ENCODE measurements around the gene RPS6KA5.
"Not testable (repeated sequence)": the region's sequence is repeated elsewhere in the genome, so short reads cannot be mapped to it uniquely, and the experiment has no call there.

Gene RPS6KA5

DNA sequence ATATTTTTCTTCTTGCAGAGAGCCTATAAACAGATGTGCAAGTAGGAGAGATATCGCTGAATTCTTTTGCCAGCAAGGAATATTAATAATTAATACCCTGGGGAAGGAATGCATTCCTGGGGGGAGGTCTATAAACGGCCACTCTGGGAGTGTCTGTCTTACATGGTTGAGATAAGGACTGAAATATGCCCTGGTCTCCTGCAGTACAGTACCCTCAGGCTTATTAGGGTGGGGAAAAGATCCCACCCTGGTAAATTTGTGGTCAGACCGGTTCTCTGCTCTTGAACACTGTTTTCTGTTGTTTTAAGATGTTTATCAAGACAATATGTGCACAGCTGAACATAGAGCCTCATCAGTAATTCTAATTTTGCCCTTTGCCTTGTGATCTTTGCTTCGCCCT lies 236.9 kb downstream of the RPS6KA5 start:
- DNase-seq = not testable (repeated sequence)

DNA sequence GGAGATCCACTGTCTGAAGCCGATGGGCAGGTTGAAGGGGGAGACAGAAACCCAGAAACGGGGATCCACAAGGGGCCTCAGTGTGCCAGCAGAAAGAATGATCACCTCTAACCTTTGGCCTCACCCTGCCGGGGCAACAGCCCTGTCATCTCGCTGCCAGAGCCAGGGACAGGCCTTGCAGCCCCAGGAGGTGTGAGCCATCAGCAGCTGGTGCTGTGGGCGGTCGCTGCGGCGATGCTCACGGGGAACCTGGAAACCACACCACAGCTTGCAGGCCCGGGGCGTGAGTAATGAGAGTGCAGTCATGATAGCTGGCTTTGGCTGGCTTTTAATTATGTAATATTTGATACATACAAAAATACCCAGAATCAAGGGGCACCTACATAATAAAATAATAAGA lies 239.5 kb downstream of the RPS6KA5 start:
- peak; percentile 39 for DNase-seq

DNA sequence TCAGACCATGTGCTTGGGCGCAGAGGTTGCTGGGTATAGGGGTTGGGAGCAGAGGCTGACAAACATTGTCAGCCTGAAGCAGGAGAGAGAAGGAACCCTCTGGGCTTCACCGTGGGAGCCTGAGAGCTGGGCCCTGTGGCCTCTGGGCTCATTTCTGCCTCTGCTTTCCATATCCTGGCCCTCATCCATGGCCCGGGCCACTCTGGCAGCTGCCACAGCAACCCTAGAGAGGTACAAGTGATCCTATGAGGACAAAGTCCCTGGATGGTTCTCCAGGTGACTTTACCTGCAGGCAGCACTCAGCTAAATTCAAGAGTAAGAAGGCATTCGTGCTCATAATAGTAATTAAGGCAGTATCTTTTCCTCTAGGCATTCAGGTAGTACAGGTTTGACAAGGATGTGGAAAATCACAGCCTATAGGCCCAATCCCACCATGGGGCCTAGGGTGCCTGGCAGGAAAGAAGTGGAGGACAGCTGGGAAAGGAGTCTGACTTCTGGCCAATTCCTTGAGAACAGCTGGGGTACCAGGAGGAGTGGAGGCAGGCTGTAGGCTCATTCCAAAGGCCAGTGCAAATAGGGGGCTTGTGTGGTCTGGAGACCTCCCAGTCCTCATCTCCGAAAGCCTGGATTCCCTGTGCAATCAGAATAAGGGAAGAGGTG lies 240.6 kb downstream of the RPS6KA5 start:
- no peak for DNase-seq

DNA sequence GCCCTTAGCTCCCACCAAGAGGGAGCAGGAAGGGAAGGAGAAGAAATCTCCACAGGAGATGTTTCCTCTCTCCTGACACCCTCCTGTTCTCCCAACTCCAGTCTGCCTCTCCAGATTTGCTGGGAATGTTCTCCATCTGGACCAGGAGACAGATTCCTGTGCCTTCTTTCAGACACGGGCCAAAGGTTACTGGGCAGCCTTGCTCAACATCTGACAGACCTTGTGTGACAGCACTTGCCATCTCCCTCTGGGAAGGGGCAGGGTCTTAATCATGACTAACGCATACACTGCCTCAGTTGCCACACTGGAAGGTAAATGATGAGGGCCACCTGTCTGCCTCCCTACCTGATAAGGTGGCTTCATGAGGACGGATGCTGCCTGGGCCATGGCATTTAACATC lies 241.7 kb downstream of the RPS6KA5 start:
- DNase-seq = no peak

DNA sequence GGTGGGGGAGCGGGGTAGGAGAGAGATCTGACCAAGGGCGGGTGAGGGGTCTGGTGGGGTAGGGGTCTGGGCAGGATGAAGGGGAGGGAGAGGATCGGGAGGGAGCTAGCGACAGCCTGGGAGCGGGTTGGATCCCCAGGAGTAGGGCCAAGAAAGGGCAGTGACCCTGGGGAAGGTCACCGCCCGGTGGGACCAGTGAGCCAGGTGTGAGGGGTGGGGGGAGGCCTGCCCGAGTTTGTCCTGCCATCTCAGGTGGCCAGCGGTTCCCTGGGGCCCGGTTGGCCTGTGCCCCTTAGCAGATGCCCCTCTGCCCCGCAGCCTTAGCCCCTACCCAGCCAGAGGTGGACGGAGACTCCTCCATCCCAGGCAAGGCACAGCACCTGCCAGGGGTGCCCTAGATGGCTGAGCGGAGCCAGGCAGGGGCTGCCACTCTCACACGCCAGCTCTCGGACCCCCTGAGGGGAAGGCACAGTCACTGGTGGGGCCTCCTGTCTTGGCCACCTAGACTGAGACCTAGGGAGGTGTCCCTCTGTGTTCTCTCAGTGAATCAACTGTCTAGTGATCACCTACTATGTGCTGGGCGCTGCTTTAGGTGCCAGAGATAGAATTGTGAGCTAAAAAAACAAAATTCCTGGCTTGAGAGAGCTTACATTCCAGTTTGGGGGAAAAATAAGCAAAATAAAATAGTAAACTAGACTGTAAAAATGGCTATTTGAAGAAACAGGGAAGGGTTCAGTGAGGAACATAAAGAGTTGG lies 243.6 kb downstream of the RPS6KA5 start:
- DNase-seq = no peak

DNA sequence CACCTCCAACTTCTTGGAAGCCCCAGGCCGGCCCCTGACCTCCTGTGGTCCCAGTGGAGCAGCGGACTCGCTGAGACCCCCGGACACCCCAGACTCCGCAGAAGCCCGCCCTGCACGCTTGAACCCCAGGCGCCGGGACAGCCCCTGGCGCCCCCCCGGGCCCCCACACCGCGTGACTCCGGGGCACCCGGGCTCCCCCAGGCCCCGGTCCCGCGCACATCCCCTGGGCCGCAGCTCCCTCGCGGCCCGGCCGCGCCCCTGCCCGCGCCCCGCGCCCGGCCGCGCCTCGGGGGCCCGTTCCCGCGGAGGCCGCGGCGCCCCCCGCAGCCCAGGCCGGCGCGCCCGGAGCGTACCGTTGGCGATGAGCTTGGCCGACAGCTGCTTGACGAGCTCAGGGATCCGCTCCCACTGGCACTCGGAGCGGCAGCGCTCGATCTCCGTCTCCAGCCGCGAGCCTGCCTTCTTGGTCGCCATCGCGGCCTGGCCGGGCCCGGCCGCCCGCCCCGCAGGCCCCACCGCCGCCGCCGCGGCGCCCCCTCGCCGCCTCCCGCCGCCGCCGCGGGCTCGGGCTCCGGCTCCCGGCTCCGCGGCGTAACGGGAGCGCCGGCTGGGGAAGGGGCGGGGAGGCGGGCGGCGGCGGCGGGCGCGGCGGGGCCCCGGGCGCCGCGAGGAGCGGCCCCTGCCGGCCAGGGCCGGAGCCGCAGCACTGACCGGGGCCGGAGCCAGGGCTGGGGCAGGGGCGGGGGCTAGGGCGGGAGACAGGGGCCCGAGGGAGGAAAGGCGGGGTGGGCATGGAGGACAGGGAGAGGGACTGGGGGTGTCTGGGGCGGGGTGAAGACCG lies 244.4 kb downstream of the RPS6KA5 start, which contains the start of gene TTC7B:
TSS of gene TTC7B (minus strand) at position 609 of the 841 bp plus-strand sequence. CDS start at position 474, 135 bp downstream.
- peak; percentile 50 for DNase-seq

DNA sequence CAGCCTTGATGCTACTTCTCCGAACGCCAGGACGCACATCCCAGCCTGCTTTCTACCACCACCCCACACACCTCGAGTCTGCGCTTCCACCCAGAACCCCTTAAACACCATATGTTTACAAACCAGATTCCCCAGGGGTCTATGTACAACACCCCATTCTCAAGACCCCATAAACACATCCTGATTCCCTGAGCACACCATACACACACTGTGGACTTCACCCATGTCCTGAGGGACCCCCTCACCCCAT lies 244.9 kb downstream of the RPS6KA5 start:
- no peak for DNase-seq

DNA sequence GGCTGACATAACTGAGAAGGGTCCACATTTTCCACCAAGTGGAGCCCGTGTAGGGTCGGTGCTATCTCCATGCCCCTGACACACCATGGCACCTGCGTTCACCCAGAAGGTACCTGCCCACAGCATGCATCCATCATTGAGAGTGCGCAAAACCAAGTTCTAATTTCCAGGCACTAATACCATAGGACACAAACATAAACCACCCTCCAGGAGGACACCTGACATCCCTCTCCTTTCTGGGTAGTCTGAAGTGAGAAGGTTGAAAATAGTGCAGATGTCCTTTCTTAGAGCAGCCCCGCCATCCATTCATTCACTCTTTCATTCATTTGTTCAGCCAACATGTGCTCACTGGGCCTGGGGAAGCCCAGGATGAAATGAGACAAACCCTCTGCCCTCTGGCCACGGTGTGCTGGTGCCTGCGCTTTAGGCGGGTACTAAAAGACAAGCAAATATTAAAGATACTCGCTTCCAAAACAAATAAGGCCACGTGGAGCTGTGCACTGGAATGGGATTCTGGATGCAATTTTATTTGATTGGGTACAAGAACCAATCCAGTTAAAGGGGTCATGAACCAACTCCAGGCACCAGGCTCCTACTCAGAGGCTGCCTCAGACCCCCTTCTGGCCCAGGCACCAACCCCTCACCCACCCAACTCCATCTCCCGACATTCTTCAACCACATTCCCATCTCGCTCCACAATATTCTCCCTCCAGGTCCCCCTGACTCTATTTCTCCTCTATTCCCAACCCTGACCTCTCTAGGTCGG lies 245.5 kb downstream of the RPS6KA5 start:
- DNase-seq = no peak

DNA sequence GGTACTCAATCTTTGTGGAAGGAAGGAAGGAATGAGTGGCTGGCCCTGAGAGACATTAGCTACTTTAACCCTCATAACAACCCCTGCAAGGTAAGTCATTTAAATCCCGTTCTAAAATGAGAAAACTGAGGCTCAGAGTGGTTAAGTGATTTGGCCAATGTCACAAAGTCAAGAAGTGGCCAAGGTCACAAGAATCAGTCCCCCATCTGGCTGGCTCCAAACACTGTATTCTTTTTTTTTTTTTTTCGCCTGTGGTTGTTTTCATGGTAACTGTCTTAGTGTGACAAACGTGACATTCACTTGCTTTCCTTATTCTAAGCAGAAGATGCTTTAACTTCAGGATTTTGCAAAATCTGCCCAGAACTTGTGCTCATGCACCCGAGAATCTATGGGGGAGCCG lies 247.0 kb downstream of the RPS6KA5 start:
- DNase-seq = no peak

DNA sequence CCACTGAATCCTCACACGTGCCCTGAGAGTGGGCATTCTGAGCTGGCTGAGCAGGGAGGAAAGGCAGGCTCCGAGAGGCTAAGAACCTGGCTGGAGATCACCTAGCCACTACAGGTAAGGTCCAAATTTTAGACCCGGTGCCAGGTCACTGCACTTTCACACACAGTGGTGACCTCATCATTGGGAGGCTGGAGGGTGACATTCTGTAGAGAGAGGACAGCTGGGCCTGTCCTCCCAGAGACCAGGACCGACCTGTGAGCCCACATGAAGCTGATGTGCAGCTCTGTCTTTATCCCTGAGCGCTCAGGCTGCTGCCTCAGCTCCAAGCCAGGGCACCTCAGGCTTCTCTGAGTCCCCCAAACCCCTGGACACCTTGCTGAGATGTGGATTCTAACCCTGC lies 248.3 kb downstream of the RPS6KA5 start:
- DNase-seq = no peak

DNA sequence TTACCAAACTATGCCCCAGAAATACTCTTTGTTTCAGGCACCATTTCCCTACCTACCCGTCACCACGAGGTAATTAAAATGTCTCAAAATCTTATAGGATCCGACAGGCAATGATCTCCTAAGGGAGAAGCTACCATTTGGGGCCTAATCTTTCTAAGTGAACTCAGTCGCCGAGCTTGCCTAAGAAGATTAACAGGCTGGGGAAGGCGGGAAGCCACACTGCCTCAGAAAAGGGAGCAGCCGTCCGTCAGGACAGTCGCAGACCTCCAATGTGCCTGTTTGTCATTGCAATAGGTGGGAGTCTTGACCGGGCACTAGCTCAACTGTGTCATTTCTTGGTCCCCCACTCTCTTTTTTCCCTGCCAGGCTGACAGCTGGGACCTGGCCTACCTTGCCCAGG lies 248.8 kb downstream of the RPS6KA5 start:
- DNase-seq = no peak

DNA sequence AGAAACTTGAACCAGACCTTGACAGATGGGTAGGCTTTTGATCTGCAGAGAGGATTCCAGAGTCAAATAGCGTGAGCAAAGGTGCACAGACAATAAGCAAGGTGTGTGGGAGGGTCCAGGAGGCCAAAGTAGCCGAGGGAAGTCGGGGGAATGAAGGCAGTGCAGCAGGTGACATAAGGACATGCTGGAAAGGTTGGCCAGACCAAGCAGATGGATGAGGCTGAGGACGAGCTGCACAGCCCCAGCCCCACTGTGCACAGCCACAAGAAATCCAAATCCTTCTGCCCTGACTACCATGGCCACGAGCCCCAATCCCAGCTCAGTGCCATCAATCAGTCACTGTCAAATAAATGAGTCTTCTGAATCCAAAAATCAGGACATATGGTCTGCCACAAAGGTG lies 249.6 kb downstream of the RPS6KA5 start:
- no peak for DNase-seq

DNA sequence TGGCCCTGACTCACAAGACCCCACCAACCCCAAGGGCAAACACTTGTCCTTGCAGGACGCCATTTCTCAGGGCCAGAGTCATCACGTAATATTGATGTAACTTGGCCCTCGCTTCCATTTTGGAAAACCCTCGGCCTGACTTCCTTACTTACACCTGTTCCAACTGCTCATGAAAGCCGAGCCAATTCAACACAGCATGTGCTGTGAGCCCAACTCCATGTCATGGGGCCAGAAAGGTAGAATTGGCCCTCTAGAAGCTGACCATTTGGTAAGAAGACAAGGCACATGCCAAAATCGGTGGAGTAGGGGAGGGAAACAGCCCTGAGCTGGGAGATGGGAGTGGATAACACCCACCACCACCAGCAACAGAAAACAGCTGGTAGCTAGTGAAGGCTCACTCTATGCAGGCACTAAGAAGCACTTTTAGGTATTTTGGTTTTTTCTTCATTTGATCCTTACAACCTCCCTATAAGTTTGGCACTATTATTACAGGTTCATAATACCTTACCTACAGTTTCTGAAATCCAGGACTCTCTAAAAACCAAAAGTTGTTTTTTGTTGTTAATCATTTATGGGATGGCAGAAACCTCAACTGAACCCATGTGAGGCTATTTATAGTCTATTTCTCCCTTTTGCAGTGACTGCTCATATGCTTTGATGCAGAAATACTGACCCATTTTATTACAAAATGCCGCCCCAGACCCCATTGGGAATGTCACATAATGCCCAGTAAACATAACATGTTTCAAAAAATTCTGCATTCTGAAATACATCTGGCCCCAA lies 250.7 kb downstream of the RPS6KA5 start:
- no peak for DNase-seq

DNA sequence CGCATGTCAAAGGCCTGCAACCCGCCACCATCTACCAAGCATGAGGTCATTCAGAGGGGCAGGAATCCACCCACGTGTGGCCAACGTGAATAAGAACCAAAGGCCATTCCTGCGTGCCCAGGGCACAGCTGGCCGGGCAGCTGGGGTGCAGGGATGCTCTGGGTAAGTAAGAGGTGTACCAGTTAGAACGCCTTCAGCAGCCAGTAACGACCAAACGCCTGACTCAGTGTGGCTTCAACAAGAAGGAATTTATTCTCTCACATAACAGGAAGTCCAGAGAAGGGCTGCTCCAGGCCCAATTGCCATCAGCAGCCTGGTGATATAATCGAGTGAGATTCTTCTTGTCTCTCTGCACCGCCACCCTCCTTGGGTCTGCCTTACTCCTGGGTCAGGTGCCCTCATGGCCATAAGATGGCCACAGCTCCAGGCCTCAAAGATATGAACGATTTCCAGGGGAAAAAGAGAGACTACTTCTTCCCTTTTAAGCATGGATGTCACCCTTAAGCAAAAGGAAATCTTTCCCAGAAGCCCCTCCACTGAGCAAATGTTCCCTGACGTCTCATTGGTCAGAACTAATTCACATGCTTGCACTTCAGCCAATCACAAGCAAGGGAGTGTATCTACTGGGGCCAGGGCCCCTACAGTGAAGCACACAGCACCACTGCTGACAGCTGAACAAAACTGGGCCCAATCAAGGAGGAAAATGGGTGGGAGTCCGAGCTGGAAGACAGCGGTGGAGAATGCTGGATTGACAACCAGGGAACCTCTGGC lies 251.5 kb downstream of the RPS6KA5 start:
- DNase-seq = peak; percentile 36

DNA sequence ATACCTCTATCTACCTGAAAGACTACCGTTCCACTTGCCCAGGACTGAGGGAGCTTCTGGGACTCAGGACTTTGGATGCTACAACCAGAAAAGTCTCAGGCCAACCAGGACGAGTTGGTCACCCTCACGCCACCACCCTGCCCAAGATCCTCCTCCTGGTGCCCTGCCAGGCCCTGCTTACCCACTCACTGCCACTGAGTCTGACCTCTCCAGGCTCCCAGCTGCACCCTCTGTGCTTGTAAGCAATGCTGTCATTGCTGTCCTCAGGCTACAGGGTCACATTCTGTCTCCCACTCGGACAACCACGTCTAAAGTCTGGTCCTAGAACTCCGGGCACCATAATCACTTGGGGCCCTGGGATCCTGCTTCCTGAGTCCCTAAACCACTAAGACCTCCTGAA lies 253.4 kb downstream of the RPS6KA5 start:
- DNase-seq = no peak

DNA sequence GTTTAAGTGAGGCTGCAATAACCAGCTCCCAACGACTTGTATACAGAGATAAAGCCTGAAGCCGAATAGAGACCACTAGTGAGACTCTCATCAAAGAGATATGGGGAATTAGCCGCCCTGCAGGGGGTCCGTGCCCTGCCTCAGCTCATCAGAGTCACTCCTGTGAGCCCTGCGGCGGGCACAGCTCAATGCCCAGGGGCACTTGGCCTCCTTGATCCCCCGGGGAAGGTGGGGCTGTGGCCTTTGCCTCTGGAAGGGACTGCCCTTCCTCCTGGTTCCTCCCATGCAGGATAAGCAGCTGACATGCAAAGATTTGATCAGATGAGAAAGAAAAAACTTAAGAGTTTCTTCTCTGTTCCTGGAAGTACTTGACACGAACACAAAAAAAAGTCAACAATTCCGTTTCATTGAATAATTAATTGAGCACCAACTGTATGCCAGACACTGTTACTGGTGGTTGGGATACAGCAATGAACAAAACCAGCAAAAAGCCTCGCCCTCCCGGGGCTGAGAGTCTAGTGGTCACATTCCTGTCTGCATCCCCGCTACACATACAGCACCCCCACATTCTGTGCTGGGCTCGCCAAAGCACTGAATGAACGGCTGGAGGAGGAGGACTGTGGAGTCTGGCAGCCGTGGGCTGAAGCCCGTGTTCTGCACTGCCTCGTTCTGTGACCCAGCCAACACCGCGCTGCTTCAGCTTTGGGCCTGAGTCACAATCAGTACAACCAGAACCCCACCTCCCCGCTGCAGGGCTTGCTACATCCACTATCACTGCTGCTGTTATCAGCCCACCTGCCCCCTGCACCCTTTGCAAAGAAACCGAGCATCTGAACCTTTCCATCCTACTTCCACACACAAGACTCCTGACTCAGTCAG lies 254.5 kb downstream of the RPS6KA5 start:
- no peak for DNase-seq

DNA sequence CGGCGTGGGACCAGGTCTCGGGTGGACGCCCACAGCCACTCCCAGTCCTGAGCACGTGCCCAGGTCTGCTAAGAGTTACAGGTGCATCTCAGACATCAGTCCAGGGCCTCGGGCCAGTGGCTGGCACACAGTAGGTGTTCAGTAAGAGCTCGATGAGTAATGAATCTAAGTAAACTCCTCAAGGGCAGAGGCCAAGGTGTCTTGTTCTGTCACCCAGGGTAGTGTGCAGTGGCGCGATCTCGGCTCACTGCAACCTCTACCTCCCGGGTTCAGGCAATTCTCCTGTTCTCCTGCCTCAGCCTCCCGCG lies 255.4 kb downstream of the RPS6KA5 start:
- no peak for DNase-seq

DNA sequence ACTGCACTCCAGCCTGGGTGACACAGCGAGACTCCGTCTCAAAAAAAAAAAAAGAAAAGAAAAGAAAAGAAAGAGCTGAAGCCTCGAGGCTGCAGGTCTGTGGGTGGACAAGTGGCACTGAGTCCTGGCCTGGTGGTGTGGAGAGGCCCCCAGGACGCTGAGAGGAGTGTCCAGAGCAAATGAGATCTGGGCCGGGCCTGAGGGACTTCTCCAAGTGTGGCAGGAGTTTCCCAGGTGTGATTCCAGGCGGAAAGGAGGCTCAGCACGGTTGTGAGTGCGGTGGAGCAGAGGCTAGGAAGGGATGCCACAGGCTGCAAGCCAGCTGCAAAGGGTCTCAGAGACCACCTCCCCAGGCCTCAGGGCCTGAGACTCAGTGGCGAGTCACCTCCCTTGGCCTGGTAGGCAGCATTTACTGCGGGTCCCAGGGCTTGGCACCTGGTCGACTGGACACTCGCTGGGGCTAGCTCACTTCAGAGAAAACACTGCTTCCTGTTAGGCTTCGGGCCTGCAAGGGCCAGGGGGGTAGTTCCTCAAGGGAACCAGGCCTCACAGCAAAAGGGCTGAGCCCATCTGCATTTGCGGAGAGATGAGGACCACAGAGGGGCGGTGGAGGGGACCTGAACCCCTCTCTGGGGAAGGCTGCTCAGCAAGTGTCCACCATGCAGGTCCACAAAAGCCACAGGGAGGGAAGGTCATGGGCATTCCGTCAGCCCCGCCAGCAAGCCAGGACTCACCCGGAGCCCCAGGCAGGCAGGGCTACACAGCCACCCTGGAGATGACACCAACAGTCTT lies 256.0 kb downstream of the RPS6KA5 start:
- DNase-seq = no peak

DNA sequence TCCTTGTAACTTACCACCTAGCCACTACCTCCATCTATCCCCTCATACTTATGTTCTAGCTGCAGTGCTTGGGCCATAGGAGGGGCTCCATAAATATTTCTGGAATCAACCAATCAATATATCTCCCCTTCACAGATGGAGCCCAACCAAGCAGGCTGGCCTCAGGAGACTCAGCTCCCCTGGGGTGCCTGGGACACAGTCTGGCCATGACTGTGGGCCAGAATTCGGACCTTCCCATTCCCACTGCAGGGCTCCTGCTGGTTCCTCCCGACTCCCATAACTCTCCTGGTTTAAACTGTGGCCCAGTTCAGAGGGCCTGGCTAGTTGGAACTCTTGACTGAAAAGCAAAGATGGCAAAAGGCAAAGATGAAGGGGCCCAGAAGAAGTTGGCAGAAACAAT lies 257.2 kb downstream of the RPS6KA5 start:
- DNase-seq = no peak

DNA sequence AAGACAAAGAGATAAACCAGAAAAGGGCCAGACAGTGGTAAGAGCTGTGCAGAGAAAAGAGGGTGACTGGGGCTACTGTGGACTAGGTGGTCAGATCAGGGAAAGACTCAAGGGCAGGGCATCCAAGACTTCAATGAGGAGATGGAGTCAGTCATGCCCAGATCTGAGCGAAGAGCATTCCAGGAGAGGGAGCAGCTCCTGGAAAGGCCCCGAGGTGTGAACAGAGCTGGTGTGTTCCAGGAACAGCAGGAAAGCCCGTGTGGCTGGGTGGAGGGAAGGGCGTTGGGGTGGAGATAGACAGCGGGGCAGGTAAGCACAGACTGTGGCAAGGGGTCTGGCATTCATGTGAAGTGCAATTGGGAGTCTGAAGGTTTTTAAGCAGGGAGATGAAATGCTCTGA lies 261.0 kb downstream of the RPS6KA5 start:
- no peak for DNase-seq
